Astrocyte (in vitro differentiated cells and primary cell): ENCODE data around the gene DLGAP1.

ENCODE experiments used
- EZH2 ChIP-seq: IDR thresholded peaks from 2 replicates; pipeline ENCODE4 v1.6.1; 2012; ENCODE audit warnings: mild to moderate bottlenecking, low read length, inconsistent platforms; ENCODE audit not compliant: insufficient read depth
- TF ChIP-seq, protein P1 (sequence below): IDR thresholded peaks from 2 replicates; pipeline ENCODE4 v1.5.1; 2011; ENCODE audit warnings: low read depth, mild to moderate bottlenecking, inconsistent platforms, low read length, moderate library complexity; ENCODE audit not compliant: insufficient read depth

DNA sequence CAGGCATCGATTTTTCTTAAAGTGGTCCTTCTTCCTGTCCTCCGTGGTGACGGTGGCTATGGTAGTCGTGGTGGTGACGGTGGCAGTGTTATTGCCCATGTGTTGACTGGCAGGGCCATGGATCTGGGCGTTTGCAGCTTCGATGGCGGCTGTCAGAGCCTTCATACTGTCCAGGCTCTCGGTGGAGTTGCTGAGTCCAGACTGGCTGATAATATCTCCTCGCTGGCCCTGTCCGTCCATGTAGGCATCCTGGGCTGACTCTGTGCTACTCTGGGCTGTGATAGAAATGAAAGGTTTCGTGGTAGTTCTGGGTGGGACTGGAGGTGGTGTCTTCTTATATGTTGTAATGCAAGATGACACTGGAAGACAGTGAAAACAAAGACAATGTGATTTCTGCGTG, 873.2 kb downstream of the DLGAP1 start:
- TF ChIP-seq, protein P1, sequence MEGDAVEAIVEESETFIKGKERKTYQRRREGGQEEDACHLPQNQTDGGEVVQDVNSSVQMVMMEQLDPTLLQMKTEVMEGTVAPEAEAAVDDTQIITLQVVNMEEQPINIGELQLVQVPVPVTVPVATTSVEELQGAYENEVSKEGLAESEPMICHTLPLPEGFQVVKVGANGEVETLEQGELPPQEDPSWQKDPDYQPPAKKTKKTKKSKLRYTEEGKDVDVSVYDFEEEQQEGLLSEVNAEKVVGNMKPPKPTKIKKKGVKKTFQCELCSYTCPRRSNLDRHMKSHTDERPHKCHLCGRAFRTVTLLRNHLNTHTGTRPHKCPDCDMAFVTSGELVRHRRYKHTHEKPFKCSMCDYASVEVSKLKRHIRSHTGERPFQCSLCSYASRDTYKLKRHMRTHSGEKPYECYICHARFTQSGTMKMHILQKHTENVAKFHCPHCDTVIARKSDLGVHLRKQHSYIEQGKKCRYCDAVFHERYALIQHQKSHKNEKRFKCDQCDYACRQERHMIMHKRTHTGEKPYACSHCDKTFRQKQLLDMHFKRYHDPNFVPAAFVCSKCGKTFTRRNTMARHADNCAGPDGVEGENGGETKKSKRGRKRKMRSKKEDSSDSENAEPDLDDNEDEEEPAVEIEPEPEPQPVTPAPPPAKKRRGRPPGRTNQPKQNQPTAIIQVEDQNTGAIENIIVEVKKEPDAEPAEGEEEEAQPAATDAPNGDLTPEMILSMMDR: no peak
- no peak for TF ChIP-seq EZH2
